T1000 (cell line): ENCODE results near the gene WNK1.
"Not testable (repeated sequence)": the region's sequence is repeated elsewhere in the genome, so short reads cannot be mapped to it uniquely, and the experiment has no call there.

Source experiments
- DNase-seq: peaks from one replicate; lab custom pipeline; 2025; ENCODE audit warnings: mixed read lengths; lab: John Stamatoyannopoulos, UW

WNK1 gene

DNA sequence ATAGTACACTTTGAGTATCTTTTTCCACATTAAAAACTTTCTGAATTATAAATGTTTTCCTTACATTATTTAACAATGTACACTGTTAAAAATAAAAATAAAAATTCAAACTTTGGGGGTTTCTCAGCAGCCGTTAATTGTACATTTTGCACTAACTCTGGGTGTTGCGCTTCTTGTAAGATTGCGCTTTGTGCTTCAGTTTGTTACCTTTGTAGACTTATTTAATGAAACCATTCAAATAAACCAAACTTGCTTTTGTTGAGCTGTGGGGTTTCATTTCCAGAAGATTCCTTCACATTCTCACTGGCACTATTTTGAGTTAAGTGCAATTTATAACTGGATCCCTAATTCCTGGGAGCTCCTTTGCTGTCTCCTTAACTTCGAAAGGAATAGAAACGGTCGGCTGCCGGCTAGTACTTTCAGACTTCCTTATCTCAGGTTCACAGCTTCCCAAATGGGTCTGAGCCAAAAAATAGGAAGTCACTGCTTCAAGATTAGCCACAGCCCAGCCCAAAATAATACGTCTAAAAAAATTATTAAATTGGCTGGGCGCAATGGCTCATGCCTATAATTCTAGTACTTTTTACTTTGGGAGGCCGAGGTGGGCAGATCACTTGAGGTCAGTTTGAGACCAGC, 158.9 kb downstream of the WNK1 start:
- no peak for DNase-seq

DNA sequence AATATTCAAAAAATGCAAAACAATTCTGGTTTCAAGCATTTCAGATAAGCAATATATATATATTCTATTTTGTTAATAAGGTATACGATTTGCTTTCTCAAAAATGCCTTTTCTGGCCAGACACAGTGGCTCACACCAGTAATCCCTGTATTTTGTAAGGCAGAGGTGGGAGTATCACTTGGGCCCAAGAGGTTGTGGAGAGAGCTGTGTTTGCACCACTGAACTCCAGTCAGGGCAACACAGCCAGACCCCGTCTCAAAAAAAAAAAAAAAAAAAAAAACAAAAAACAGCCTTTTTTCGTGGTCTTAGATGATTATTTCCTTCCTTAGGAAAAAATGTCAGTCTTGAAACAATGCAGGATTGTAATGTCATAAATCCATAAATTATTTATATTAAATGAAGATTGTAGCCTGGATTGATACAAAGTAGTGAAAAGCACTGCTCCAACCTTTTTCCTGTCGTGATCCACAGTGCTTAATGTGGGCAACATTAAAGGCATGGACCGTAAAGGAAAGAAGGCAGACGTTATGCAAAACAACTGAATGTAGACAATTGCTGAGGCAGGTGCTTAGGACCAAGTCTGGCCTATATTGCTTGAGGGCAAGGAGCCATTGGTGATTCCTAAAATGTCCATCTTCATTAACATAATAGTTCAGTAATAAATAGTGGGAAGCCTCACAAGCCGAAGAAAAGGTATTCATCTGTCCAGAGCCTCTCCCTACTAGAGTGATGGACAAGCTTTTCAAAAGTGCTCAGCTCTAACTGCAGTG, 160.3 kb downstream of the WNK1 start:
- no peak for DNase-seq

DNA sequence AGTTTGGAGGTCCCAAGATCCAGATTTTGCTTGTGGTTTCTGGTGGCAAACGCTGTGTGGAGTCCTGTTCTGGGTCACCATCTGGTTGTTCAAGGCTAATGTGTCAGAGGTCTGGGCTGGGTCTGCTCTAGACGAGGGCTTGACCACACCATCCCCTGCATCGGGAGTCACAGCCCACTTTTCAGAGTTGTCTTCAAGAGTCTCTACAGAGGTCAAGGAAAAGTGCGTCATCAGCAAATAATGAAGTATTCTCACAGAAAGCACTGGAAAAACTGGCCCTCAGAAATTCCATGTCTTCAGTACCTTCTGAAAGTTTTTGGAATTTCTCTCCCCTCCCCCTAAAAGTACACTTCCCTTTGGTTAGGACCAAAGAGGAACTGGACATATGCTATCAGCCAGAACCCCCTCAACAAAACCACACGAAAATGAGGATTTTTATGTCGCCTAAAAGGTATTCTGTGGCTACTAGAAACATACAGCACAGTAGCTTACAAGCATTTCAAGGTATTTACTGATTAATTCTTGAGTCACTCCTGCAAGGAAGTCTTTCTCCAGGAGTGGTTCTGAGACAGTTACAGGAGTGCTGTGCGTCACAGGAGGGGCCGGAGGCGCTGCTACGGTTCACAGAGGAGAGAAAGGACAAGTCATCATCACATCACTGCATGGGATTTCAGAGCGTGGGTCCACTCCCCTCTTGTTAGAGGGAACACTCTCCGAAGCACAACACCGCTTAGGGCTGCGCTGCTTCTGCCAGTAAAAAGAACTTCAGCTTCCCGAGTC, 161.7 kb downstream of the WNK1 start:
- no peak for DNase-seq

DNA sequence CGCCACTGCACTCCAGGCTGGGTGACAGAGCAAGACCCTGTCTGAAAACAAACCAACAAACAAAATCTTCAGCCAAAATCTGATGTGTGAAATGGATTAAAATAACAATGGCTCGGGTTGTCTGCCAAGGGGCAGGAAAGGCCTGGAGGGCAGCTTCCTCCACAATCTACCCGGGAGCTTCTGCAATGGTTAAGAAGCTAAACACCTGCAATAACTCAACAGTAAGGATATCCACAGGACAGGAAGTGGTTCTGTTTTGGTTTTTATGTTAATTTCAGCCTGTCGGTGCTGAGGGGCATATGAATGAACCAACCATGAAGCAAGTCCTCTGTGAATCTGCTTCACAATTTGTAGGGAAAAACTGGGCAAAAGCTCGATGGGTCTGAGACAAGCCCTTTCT, 162.7 kb downstream of the WNK1 start:
- DNase-seq = no peak

DNA sequence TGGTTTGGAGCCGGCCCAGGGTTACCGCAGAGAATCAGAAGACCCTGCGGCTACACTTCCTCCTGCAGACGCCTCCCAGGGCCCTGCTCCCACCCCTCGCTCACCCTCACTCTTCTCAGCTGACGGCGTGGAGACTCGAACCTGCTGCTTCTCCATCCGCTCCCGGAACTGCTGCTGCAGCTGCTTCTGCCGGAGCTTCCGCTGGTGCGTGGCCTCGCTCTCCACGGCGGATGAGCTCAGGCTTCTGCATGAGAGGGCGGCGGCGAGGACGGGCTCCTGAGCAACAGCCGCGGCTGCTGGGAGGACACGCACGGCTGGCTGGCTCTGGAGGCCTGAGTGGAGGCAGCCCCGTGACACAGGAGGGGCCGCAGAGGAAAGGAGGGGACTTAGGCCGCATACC, 163.9 kb downstream of the WNK1 start:
- DNase-seq = no peak

DNA sequence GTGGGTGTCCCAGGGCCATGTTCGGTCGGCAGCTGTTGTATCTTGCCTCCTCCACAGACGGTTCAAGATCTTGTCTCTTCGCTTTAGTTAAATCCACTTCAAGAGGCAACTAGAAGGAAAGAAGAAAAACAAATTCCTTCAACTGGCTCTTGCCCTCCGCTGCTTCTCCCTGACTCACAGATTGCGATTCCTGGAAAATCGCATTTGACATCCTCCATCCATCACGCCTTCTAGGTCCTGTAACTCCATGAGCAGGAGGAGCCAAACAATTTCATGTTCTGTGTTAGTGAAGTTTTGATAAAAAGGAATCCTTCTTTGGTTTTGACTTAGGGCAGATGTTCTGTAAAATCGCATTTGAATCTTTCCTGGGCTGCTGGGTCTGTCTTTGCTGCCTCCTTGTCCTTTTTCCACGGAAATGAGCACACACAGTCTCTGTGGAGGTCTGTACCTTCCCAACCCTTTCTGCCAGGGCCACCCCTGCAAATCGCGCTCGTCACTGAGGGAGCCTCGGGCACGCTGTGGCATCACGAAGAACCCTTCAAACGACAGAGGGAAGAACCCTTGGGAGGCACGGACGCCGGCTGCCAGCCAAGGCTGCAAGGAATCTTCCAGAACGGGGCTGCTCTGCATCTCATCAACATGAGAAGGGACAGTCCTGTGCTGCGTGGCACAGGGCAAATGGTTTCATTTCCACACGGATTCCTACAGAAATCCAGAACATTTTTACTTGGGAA, 164.5 kb downstream of the WNK1 start:
- DNase-seq = no peak

DNA sequence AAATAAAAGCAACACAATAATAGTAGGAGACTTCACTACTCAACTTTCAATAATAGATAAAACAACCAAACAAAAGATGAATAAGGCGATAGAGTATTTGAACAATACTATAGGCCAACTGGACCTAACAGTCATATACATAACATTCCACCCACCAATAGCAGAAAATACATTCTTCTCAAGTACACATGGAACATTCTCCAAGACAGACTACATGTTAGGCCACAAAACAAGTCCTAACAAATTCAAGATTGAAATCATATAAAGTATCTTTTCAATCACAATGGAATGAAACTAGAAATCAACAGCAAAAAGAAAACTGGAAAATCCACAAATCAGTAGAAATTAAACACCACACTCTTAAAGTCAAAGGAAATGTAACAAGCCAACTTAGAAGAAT, 168.3 kb downstream of the WNK1 start:
- no peak for DNase-seq

DNA sequence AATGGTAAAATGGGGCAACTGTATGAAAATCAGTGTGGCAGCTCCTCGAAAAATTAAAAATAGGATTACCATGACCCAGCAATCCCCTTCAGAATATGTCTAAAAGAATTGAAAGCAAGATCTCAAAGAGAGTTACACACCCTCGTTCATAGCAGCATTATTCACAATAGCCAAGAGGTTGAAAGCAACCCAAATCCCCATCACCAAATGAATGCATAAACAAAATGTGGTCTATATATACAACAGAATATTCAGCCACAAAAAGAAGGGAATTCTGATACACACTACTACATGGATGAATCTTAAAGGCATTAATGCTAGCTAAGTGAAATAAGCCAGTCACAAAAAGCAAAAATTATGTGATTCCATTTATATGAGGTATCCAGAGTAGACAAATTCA, 169.9 kb downstream of the WNK1 start:
- no peak for DNase-seq

DNA sequence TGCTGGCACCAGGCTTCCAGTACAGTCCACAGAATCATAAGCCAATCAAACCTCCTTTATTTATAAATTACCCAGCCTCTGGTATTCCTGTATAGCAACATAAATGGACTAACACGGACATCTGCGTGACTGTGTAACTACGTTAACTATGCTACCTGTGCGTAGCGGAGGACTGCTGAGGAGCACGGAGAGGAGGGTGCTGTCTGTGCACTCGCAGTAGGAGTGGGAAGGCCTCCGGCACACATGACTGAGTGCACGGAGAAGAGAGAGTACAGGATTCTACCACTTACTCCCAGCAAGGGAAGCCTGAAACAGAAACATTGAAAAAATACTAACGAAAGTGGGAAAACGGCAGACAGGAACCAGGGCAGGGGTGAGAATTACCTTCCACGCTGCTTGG, 174.3 kb downstream of the WNK1 start:
- no peak for DNase-seq

DNA sequence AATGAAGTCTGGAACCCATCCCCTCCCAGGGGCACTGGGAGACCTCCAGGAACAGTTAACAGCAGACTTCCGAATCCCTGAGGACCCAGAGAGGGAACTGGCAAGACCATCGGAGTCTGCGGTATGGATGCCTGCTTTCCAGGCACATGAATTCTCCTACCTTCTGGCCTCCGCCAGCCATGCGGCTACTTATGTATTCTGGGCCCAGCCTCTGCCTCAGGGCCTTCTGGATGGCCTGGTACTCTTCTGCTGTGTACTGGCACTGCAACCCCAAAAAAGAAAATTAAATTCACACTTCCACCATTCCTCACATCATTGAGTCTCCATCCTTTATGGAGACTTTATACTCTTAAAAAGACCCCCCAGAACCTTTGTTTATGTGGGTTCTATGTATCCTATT, 178.7 kb downstream of the WNK1 start:
- no peak for DNase-seq

DNA sequence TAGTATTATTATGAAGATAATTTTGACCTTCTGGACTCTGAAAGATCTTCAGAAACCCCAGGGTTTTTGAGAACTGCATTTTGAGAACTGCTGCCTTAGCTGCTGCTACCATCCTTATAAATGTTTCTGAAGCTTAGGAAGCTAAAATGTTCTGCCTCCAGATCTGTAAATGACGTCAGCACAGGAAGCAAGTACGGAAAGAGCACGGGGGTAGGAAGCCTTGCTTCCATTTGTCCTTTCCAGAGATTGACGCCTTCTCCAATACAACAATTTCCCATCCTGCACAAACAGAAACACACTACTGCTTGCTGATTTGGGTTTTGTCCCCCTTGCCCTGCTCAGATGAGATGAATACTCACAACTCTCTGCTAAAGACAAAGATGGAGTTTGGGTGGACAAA, 179.2 kb downstream of the WNK1 start:
- DNase-seq = no peak

DNA sequence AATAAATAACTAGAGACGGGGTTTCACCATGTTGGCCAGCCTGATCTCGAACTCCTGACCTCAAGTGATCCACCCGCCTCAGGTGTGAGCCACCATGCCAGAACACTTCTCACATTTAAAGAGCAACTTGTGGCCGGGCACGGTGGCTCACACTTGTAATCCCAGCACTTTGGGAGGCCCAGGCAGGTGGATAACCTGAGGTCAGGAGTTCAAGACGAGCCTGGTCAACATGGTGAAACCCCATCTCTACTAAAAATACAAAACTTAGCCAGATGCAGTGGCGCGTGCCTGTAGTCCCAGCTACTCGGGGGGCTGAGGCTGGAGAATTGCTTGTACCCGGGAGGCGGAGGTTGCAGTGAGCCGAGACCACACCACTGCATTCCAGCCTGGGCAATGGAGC, 183.5 kb downstream of the WNK1 start:
- DNase-seq = not testable (repeated sequence)

DNA sequence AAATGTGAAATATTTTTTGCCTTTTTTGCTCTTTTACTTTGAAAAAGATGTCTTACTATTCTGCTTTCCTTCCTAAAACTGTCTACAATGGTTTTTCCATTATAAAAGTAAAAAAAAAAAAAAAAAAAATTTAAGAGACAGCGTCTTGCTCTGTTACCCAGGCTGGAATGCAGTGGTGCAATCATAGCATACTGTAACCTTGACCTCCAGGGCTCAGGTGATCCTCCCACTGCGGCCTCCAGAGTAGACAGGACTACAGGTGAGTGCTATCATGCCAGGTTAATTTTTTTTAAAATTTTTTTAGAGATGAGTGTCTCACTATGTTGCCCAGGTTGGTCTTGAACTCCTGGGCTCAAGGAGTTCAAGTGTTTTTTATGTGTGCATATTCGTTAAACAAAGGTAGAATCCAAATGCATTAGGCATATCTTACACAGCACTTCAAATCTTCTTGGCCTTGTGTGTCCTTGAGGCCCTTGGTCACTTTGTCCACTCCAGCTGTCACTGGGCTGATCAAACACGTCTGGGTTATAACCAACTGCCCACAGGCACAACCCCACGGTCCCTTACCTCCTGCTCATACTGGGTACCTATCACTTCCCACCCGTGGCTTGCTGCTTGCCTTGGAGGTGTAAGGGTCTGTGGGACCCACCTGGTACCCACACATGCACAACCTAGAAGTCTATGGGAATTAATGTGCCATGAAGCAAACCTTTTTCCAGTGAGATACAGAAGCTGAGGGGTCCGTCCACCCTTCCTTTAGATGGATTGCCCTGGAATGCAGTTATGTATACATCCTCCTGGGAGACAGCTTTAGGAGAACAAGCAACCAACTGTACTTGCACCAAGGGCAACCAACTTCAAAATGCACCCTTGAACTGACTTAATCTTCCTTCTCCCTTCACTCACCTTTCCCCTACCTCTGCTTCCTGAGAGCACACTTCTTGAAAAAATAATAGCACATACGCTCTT, 184.3 kb downstream of the WNK1 start:
- DNase-seq = no peak

DNA sequence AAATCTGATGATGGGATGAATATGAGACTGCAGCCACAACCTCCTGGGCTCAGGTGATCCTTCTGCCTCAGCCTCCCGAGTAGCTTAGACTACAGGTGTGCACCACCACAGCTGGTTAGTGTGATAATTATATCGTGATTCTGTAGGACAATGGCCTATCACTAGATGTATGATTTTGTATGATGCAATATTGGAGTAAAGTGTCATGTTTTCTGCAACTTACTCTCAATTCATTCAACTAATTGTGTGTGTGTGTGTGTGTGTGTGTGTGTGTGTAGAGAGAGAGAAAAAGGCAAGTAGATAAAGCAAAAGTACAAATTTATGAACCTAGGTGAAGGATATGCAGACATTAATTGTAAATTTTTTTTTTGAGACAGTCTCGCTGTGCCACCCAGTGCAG, 186.4 kb downstream of the WNK1 start:
- no peak for DNase-seq

DNA sequence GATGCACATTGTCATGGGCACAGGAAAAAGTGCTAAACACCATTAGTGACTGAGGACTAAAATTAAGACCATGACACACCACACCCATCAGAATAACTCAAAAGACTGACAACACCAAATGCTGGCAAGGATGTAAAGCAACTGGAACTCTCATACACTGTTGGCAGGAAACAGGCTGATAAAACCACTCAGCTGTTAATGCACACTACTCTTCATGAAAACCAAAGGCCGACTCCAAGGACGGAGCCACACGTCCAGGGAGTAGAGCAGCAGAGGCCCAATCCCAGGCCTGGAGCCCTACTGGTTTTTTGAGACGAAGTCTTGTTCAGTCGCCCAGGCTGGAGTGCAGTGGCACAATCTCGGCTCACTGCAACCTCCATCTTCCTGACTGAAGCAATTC, 190.7 kb downstream of the WNK1 start:
- no peak for DNase-seq

DNA sequence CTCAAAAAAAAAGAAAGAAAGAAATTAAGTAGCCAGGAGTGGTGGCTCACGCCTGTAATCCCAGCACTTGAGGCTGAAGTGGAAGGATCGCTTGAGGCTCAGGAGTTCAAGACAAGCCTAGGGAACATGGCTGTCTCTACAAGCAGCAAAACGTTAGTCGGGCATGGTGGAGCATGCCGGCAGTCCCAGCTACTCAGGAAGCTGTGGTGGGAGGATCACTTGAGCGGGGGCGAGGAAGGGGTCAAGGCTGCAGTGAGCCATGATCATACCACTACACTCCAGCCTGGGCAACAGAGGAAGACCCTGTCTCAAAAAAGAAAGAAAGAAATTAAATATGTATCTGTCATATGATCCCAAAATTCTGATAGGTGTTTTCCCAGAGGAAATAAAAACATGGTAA, 191.8 kb downstream of the WNK1 start:
- DNase-seq = no peak

DNA sequence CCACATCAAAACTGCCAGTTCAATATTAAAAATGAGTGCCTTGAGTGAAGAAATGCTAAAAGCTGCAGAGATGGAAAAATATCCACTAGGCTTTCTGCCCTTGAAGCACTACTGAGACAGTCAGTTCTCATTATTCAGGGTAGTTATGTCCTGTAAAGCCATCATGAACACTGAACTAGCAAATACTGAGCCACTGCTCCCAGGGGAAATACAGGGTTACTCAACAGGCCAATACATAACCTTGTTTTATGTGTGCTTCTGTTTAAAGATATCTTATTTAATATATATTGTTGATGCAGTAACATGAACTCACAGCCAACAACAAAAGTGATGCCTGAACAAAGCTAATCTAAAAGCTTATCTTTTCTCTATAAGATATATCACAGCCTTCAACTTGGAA, 193.8 kb downstream of the WNK1 start:
- no peak for DNase-seq

DNA sequence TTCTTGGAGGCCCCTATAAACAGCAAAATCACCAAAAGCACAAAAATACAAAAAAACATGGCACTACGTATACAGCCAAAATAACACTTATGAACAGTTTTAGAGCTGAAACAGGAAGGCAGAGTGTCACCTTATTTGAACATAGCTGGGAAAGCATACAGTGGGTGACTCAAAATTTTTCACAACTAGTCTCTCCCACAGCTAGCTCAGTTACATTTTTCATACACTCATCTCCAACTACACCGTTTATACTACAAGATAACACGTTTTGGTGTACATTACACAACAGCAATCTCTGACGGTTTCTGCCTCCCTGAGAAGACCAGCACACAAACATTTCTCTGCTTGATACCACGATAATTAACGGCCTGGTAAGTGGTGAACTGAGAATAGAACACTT, 194.3 kb downstream of the WNK1 start:
- DNase-seq = no peak

DNA sequence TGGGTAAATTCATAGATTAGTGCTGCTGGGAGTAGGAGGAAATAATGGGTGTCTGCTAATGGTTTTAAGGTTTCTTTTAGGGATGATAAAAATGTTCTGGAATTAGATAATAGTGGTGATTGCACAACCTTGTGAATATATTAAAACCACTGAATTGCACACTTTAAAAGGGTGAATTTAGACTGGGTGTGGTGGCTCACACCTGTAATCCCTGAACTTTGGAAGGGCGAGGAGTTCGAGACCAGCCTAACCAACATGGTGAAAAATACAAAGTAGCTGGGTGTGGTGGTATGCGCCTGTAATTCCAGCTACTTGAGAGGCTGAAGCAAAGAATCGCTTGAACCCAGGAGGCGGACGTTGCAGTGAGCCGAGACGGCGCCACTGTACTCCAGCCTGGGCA, 195.9 kb downstream of the WNK1 start:
- no peak for DNase-seq

DNA sequence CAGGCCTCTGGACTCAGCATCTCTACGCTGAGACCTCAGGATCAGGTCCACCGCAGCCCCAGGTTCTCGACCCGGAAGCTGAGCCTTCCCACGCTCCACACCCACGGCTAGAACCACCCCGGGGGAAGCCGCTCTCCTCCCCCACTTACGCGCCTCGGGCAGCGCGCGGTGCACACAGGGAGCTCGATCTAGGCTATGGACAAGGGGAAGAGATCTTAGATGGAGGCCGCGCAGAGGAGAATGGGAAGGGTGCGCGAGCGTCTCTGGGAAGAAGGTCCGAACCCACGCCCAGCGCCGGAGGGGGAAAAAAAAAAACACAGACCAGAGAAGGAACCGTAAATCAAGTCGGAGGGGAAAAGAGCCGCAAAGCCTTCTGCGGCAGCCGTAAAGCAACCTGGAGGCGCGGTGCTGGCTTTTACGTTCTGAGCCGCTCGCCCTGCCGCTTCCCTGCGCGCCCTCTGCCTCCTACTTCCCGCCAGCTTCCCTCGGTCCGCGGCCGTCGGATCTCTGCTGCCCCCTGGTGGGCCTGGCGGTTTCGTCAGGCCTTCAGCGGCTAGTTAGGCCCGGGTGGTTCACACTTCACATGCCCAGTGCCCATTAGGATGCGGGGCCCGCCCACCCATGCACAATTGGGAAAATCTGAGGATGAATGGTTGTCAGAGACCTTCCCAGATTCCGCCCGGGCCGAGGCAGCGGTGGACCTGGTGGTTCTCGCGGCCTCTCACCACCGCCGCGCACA, 197.2 kb downstream of the WNK1 start, which contains the start of gene RAD52:
Gene RAD52 (minus strand): TSS at position 242 of the 739 bp plus-strand sequence. CDS start 16,636 bp downstream, outside the sequence.
- DNase-seq = peak; percentile 96
